ENCODE data around the gene UBE2D1.
"Not testable (repeated sequence)": the region's sequence is repeated elsewhere in the genome, so short reads cannot be mapped to it uniquely, and the experiment has no call there.

The UBE2D1 gene

DNA sequence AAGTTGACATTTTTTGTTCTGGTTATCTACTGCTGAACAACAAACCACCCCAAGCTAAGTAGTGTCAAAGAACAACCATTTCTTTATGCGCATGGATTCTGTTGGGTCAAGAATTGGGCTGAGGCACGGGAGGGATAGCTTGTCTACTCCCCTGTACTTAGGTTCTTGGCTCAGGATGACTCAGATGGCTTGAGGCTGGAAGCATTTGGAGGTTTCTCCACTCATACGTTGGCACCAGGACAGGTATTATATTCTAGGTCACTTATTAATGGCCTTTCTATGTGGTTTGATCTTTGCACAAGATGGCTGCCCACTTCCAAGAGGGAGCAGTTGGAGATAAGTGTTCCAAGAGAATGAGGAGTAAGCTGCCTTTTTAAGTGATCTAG, 38.6 kb downstream of the UBE2D1 start:
- no peak for DNase-seq (ENCODE audit: low read depth in 1 of 2, low spot score in 1 of 2)

DNA sequence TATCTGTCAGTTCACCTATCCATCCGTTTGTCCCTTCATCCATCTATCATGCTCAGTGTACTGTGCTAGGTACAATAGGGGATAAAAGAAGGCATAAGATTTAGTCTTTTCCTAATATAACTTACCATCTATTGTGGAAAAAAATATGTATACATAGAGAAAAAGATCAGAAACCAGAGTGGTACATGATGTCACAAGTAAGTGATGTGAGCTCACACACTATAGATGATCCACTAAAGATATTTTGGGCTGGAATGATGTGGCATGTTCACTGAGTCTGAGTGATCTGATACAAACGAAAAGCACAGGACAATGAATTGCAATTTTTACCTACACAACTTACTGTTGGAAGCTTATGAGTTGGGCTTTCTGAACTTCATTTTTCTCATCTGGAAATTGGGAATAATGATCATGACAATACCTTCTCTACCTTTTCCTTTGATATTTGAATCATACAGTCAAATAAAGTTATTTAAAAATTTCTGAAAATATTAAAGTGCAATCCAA, 47.7 kb downstream of the UBE2D1 start:
- DNase-seq (ENCODE audit: low read depth in 1 of 2, low spot score in 1 of 2): no peak

DNA sequence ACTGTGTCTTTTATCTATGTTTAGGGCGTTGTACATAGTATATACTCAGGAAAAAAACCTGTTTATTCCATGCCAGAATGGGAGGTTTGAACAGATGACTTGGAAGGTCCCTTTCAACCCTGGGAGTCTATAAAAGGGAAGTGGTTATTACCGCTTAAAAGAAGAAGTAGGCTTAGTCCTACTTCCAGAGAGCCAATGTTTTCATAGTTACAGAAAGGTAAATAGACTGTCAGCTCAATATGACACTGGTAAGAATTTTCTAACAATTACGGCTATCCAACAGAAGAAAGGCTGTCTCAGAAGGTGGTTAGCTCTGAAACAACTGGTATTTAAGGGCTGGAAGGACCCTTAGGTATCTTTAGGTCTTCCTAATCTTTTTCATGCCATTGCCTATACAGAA, 49.3 kb downstream of the UBE2D1 start:
- DNase-seq (ENCODE audit: low read depth in 1 of 2, low spot score in 1 of 2): no peak

DNA sequence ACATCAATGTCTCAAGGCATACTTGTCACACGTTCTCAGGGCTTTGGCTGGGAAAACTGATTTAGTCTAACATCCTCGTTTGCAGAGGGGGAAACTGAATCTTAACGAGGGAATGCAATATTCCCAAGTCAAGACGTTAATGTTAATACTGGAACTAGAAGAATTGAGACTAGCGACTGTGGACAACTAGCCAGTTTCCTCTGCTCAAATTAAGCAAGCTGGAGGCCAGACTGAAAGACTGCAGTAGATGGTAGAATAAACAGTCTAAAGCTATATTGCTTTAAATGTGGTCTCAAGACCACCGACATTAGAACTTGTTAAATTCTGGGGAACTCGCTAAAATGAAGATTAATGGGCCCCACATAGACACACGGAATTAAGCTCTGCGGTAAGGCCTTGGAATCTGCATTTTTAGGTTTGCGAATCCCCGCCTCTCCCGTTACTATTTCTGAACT, 49.8 kb downstream of the UBE2D1 start:
- no peak for DNase-seq (ENCODE audit: low read depth in 1 of 2, low spot score in 1 of 2)

DNA sequence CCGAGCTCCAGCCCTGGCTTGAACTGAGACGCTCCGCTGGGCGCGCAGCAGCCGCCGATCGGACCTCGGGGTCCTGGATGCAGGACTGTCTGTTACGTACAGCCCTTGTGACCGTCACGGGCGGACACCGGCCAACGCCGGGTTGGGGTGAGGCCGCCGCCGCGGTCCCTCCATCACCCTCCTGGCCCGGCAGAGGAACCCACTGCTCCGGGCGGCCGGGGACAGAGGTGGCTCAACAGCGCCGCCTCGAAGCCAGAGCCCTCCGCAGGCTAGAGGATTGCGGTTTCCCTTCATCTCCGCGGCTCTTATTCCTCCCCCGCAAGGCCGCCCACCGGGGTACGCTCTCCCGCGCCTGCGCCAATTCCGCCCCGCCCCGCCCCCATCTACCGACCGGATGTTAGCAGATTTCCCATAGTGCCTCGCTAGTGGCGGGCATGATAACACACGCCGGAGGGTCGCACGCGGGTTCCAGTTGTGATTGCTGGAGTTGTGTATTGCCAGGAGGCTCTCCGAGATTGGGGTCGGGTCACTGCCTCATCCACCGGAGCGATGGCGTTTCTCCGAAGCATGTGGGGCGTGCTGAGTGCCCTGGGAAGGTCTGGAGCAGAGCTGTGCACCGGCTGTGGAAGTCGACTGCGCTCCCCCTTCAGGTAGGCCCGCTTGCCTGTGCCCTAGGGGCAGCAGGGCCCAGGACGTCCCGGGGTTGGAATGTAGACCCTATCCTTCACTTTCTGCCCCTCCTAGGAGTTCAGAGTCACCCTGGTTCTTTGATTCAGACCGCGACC, 50.4 kb downstream of the UBE2D1 start, which contains the start of gene TFAM:
Gene TFAM (plus strand): TSS at position 412 of the 785 bp plus-strand sequence. CDS start 138 bp downstream, at position 550.
- DNase-seq (ENCODE audit: low read depth in 1 of 2, low spot score in 1 of 2): peak; percentile 91 to 98

DNA sequence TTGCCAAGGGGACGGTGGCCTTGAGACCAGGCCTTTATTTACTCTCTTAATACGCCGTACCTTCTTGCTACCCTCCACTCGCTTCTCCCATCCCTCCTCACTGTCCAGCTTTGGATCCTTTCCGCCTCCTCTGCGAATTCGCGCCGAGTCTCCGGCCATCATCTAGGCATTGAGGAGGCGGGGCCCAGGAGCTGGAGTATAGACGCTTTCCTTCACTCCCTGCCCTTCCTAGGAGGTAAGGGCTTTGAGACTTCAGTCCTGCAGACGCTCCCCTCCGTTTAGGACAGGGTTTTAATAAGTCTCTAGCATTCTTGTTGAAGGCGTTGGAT, 50.9 kb downstream of the UBE2D1 start:
- peak in 1 of 2 donors; percentile 3 for DNase-seq (ENCODE audit: low read depth in 1 of 2, low spot score in 1 of 2)

DNA sequence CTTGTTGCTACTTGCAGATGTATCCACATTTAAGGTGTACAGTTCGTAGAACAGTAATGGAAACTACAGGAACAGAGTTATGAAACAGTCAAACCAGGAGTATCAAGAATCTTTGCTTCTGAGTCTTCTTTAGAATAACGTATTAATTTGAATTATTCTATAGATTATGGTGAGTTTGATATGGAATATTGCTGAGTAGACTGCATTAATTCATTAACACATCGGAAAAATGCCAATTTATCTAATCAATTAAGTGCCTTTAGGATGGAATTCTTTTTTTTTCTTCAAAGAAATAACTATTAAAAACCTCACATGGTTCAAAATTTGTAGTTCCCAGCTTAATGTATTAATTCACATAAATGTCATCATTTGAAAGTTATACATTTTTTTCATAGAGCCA, 54.2 kb downstream of the UBE2D1 start:
- DNase-seq (ENCODE audit: low read depth in 1 of 2, low spot score in 1 of 2): no peak

DNA sequence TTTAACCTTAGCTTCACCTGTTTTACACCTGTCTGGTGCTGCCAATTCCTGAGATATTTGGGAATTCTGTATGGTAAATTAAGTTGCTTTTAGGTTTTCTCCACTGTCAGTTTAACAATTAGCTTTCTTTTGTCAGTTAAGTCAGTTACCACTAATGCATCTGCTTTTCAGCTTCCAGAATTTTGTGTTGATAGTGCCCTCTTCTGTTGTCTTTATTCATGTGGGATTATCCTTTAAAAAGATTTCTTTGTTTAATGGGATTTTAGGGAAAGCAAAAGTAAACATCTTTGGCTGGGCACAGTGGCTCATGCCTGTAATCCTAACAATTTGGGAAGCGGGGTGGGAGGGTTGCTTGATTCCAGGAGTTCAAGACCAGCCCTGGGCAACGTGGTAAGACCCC, 58.5 kb downstream of the UBE2D1 start:
- DNase-seq (ENCODE audit: low read depth in 1 of 2, low spot score in 1 of 2): no peak

DNA sequence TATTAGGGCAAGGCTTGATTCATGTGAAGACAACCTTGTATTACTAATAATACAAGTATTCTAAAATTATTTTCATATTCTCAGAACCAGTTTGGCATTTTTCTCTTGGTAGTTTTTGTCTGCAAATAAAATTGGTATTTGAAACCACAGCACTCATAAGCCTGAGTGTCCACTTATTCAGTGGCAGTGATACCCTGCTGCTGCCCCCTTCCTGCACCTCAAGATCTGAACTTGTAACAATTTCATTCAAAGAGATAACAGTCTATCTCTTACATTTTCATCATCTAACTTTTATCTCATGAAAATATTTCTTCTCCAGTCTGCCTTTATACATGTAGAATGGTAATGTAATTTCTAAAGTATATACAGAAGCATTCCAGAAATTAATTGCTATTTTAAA, 59.7 kb downstream of the UBE2D1 start:
- DNase-seq (ENCODE audit: low read depth in 1 of 2, low spot score in 1 of 2): no peak

DNA sequence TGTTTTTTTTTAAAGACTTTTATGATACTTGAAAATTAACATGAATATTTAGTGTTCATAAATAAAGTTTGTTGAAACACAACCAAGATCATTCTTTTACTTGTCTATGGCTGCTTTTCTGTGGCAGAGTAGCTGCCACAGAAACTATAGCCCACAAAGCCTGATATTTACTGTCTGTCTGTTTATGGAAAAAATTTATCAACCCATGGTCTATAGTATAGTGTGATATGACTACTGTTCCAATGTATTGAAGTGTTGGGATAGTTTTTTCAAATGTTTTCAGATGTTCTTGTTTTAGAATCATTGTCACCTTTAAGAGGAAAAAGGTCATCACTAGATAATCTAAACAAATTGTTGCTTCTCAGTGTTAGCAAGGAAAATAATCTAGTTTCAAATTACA, 61.3 kb downstream of the UBE2D1 start:
- DNase-seq (ENCODE audit: low read depth in 1 of 2, low spot score in 1 of 2): no peak

DNA sequence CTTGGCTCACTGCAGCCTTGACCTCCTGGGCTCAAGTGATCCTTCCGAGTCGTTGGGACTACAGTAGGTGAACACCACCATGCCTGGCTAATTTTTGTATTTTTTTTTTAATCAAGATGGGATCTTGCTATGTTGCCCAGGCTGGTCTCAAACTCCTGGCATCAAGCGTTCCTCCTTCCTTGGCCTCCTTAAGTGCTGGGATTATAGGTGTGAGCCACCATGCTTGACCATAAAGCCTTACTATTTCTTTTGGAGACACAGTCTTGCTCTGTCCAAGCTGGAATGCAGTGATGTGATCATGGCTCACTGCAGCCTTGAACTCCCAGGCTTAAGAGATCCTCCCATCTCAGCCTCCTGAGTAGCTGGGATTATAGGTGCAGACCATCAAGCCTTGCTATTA, 63.0 kb downstream of the UBE2D1 start:
- DNase-seq (ENCODE audit: low read depth in 1 of 2, low spot score in 1 of 2): no peak

DNA sequence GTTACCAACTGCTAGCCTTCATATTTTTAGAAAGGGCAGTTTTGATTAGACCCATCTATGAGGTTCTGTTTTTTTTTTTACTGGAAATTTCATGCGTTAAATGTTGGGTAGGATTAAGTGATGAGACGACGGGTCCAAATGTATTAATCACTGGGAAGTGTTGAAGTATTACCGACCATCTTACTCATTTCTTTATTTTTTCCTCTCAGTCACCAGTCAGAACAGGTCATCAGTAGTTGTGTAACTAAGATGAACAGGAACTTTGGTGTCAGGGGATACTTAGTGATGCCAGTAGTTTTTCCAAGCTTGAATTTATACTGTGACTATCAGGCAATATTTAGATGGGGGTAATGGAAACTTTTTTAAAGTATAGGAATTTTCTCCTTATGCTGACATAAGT, 64.6 kb downstream of the UBE2D1 start:
- DNase-seq (ENCODE audit: low read depth in 1 of 2, low spot score in 1 of 2): no peak

DNA sequence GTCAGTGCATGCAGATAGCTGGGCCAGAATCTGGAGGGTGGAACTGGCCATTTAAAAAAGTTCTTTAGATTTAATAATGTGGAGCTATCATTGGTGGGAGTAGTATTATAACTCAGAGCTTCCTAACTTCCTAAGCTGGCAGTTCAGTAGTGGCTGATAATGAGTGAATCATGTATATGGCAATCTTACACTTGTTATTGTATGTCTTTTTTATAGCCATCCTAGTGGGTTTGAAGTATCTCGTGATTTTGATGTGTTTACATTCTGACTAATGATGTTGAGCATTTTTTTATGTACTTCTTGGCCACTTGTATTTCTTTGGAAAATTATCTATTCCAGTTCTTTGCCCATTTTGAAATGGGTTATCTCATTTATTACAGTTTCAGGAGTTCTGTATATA, 65.8 kb downstream of the UBE2D1 start:
- DNase-seq (ENCODE audit: low read depth in 1 of 2, low spot score in 1 of 2): no peak

DNA sequence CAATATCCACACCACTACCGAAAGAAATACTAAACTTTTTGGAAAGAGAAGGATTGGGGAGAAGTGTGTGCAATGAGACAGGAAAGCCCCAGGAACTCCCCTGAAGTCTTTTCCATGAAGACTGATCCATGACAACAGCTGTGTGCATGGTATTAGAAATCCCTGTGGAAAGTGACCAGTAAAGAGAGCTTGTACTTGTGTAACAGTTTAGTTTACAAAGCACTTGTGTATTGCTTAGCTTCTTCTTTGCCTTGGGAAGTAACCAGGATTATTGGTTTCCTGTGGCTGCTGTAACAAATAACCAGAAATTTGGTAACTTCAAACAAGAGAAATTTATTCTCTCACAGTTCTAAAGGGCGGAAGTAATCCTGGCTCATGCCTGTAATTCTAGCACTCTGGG, 69.2 kb downstream of the UBE2D1 start:
- DNase-seq (ENCODE audit: low read depth in 1 of 2, low spot score in 1 of 2): no peak

DNA sequence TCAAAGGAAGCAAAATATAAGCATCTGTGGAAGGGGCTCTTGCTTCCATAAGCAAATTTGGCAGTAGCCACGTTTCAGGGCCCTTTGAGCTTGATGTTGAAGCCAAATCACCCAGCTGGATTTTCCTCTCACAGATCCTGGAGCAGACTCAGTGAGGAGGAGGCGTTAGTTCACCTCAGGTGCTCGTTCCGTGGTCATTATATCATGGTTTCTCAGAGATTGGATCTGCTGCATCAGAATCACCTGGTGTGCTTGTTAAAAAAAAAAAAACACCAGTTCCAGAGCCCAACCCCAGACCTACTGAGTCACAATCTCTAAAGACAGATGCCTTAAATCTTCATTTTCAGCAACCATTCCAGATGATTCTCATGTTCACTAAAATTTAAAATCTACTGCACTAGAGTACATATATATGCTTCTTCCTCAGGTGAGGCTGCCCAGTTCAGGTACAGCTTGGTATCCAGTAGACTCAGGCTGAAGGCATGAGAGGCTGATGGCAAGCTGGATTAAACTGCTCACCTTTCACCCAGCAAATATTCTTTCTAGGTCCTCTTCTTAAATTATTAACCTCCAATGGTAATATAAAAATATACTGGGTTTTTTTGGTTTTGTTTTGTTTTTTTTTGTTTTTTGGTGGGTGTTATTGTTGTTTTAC, 75.3 kb downstream of the UBE2D1 start:
- DNase-seq (ENCODE audit: low read depth in 1 of 2, low spot score in 1 of 2): no peak

DNA sequence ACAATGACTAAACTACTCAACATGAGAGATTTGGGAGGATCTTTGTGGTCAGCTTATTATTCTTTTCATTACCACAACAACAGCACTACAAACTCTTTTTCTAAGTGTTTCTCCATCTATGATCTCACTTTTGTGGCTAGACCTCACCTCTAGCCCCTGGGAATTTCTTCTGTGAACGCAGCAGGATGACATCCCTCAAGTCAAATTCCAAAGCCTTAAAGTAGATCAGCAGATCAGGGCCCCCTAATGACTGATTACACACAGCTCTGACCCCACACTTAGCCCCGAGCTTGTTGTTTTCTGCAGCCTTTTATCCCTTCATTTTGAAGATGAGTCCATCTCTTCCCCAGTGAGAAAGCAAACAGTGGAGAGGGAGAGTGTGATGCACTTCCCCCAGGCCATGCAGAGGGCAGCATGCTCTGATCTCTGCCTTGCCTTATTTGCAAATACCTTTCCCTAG, 77.7 kb downstream of the UBE2D1 start:
- no peak for DNase-seq (ENCODE audit: low read depth in 1 of 2, low spot score in 1 of 2)

DNA sequence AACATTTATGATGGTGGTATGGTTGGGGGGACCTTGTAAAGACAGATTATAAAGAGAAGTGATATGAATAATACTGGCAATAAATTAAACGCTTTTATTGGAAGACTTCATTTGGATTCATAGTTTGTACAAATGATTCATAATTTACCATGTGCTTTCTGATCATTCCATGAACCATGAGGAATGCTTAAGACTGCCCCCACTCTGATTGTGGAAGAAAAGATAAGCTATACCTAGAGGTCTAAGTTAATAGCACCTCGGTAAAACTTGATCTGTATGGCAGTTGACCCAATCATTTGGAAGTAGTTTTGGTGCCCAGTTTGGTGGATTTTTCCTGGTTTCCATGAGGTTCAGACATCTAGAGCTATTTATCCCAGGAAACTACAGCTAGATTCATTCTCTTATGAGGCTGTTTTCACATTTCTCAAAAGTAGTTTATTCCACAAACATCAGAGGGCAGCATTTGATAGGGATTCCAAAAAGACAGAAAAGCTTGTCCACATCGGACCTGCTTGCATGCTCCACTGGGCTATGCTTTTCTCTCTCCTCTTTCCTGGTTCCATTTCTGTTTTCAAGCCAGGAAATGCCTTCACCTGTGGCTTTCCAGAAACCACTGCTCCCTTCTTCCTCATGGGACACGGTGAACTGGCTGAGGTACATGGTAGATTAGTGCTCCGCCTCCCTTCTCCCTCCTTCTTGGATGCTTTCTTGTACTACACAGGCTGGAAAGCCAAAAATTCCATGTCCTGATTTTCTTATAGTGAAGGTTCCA, 79.7 kb downstream of the UBE2D1 start:
- no peak for DNase-seq (ENCODE audit: low read depth in 1 of 2, low spot score in 1 of 2)

DNA sequence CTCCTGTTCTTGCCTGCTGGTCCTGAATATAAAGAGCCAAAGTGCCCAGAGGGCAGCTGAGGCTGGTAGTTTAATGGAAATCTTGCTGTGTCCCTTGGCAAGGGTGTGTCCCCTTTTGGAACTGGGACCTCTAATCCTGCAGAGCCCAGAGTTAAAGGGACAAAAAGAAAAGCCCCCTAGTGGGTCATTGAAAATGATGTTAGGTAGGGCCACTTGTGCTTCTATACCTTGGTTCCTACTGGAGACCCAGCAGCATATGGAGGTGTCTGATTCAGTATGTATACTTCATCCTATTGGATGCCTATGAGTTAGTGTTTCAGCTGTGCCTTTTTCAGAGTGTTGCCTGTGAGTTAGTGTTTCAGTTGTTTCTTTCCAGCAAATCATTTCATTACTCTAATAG, 81.0 kb downstream of the UBE2D1 start:
- DNase-seq (ENCODE audit: low read depth in 1 of 2, low spot score in 1 of 2): no peak

DNA sequence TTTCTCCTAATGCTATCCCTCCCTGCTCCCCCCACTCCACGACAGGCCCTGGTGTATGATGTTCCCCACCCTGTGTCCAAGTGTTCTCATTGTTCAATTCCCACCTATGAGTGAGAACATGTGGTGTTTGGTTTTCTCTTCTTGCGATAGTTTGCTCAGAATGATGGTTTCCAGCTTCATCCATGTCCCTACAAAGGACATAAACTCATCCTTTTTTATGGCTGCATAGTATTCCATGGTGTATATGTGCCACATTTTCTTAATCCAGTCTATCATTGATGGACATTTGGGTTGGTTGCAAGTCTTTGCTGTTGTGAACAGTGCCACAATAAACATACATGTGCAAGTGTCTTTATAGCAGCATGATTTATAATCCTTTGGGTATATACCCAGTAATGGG, 83.1 kb downstream of the UBE2D1 start:
- DNase-seq (ENCODE audit: low read depth in 1 of 2, low spot score in 1 of 2): not testable (repeated sequence)
